ENCODE measurements around the gene FGD4. TPM values are rescaled to one million over a fixed set of nuclear protein-coding genes. Genes with fewer than 3 reads are reported as not detected.

FGD4 gene
- total RNA-seq, 1 experiment from 2014 or later: 54.3 TPM

- no peak overlapping the region for H4K8ac ChIP-seq (replicated peaks; ENCODE audit: insufficient read length, low read depth, low read length)
- H2BK15ac ChIP-seq (ENCODE audit: low read depth, low read length): no peak overlapping the region
- peaks cover 2% of the 10 kb centered on the region; the same call in 1 of the 2 replicates for H3K4me1 ChIP-seq (ENCODE audit: insufficient read depth, low read length)
- no peaks in the 10 kb centered on the region for H3K23me2 ChIP-seq (ENCODE audit: insufficient read length, low read depth, low read length, poor library complexity, severe bottlenecking)
- no peak overlapping the region for H3K4ac ChIP-seq (ENCODE audit: low read depth, low read length)
- no peak overlapping the region for H4K91ac ChIP-seq (ENCODE audit: insufficient read length, low read depth, low read length)
- H3K56ac ChIP-seq (ENCODE audit: insufficient read length, low read depth, low read length): no peak overlapping the region
- no peak overlapping the region for H4K5ac ChIP-seq (ENCODE audit: insufficient read length, low read depth, low read length)
- peaks cover 3% of the 10 kb centered on the region; the same call in 1 of the 2 replicates for H3K79me2 ChIP-seq (ENCODE audit: insufficient read depth, low read length)
- H2AFZ ChIP-seq (ENCODE audit: low read length): no peak overlapping the region
- H3K27me3 ChIP-seq (ENCODE audit: insufficient read depth, low read length): no peaks in the 10 kb centered on the region
- WGBS (ENCODE audit: extremely low coverage, insufficient read length, low lambda C conversion rate): no CpG with 5 or more reads among the region's 2 CpGs
- DNase-seq: no peak
- no peaks in the 10 kb centered on the region for H3K9me3 Mint-ChIP-seq
- H3K27ac Mint-ChIP-seq: peak overlapping the region in 2 of 3 experiments; percentile 59 to 62; a peak in 2 of 7 replicates
- H3K18ac ChIP-seq (ENCODE audit: insufficient read length, low read depth, low read length): no peak overlapping the region
- H3K4me1 Mint-ChIP-seq: peaks cover 36 to 46% of the 10 kb centered on the region in 2 experiments
- H2BK12ac ChIP-seq (ENCODE audit: insufficient read length, low read depth, low read length): no peak overlapping the region
- H3T11ph ChIP-seq (ENCODE audit: low read length): no peak overlapping the region
- TF ChIP-seq, protein P1, sequence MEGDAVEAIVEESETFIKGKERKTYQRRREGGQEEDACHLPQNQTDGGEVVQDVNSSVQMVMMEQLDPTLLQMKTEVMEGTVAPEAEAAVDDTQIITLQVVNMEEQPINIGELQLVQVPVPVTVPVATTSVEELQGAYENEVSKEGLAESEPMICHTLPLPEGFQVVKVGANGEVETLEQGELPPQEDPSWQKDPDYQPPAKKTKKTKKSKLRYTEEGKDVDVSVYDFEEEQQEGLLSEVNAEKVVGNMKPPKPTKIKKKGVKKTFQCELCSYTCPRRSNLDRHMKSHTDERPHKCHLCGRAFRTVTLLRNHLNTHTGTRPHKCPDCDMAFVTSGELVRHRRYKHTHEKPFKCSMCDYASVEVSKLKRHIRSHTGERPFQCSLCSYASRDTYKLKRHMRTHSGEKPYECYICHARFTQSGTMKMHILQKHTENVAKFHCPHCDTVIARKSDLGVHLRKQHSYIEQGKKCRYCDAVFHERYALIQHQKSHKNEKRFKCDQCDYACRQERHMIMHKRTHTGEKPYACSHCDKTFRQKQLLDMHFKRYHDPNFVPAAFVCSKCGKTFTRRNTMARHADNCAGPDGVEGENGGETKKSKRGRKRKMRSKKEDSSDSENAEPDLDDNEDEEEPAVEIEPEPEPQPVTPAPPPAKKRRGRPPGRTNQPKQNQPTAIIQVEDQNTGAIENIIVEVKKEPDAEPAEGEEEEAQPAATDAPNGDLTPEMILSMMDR (conservative IDR thresholded peaks at IDR 0.05): no peak
- no peaks in the 10 kb centered on the region for H4K20me1 ChIP-seq (ENCODE audit: control insufficient read depth, insufficient read depth, insufficient read length)
- H2AK5ac ChIP-seq (ENCODE audit: insufficient read length, low read length): no peak overlapping the region
- no peaks in the 10 kb centered on the region for H3K27me3 Mint-ChIP-seq (ENCODE audit: low read depth)
- H3K36me3 Mint-ChIP-seq (ENCODE audit: insufficient read depth in 1 of 3, low read depth in 3 of 3): peaks cover 0 to 9% (median 0%) of the 10 kb centered on the region in 3 experiments; a peak in 3 of 7 replicates
- H3K27ac ChIP-seq (ENCODE audit: insufficient read length, low read depth, low read length): no peak overlapping the region
- no peaks in the 10 kb centered on the region for H3K9me3 ChIP-seq (ENCODE audit: control insufficient read depth, low read depth, low read length)
- H3K4me2 ChIP-seq (ENCODE audit: insufficient read depth, insufficient read length, low read length): no peak overlapping the region
- H3K79me1 ChIP-seq (ENCODE audit: insufficient read depth, low read depth, low read length, poor library complexity, severe bottlenecking): peaks cover 4% of the 10 kb centered on the region
- no peak overlapping the region for H3K9ac ChIP-seq (ENCODE audit: extremely low read depth, insufficient read length, low read length)
- no peak overlapping the region for H3K4me3 Mint-ChIP-seq
- H2BK20ac ChIP-seq (ENCODE audit: low read depth, low read length, poor library complexity, severe bottlenecking): no peak overlapping the region
- H3K14ac ChIP-seq (ENCODE audit: insufficient read depth, low read length): no peak overlapping the region
- no peak overlapping the region for H2BK120ac ChIP-seq (ENCODE audit: low read depth, low read length, poor library complexity, severe bottlenecking)
- H2BK5ac ChIP-seq (ENCODE audit: insufficient read length, low read length): no peak overlapping the region
- no peak overlapping the region for H3K23ac ChIP-seq (ENCODE audit: insufficient read length, low read depth, low read length)
Measured at GRCh38 chr12:32516230-32516629, 116.9 kb downstream of the FGD4 start.
